SK-N-MC (cell line): ENCODE measurements around the gene DDX41.

Experiments used
- DNase-seq: peaks from one replicate; pipeline ENCODE4 v3.0.0-alpha.2; 2011; ENCODE audit warnings: low read depth, low spot score
- H3K27ac ChIP-seq: fragments of 200-600 bp; sonication (generic); 2 replicates; pipeline ENCODE4 v1.5.1; 2016; ENCODE audit warnings: mixed run types
- H3K36me3 ChIP-seq: fragments of 200-600 bp; sonication (generic); 2 replicates; pipeline ENCODE4 v1.6.1; 2017; ENCODE audit warnings: antibody characterized with exemption, low read length, mixed read lengths; ENCODE audit not compliant: insufficient read depth
- H3K4me3 ChIP-seq: fragments of 200-600 bp; sonication (generic); 2 replicates; pipeline ENCODE4 v1.5.1; 2016
- H3K9ac ChIP-seq: fragments of 200-600 bp; sonication (generic); 2 replicates; pipeline ENCODE4 v1.8.0; 2017; ENCODE audit warnings: mixed run types, mixed read lengths; ENCODE audit not compliant: insufficient read length
- H3K9me3 ChIP-seq: fragments of 200-600 bp; sonication (generic); 2 replicates; pipeline ENCODE4 v1.6.1; 2017; ENCODE audit warnings: low read depth, mild to moderate bottlenecking, antibody characterized with exemption, low read length, moderate library complexity, mixed read lengths
- EZH2 ChIP-seq: fragments of 200-600 bp; sonication (generic); IDR thresholded peaks from one replicate; pipeline ENCODE4 v1.6.1; 2017; ENCODE audit warnings: antibody characterized with exemption
- FOXP2 ChIP-seq: optimal IDR thresholded peaks from 2 replicates; pipeline ENCODE3; 2011; ENCODE audit warnings: mild to moderate bottlenecking, moderate library complexity; ENCODE audit not compliant: insufficient read depth; ENCODE audit errors: extremely low read length, control extremely low read depth
- POLR2AphosphoS5 ChIP-seq: IDR thresholded peaks from 2 replicates; pipeline ENCODE4 v1.6.1; 2012; ENCODE audit warnings: mild to moderate bottlenecking, low read depth, low read length, borderline replicate concordance

The DDX41 gene

DNA sequence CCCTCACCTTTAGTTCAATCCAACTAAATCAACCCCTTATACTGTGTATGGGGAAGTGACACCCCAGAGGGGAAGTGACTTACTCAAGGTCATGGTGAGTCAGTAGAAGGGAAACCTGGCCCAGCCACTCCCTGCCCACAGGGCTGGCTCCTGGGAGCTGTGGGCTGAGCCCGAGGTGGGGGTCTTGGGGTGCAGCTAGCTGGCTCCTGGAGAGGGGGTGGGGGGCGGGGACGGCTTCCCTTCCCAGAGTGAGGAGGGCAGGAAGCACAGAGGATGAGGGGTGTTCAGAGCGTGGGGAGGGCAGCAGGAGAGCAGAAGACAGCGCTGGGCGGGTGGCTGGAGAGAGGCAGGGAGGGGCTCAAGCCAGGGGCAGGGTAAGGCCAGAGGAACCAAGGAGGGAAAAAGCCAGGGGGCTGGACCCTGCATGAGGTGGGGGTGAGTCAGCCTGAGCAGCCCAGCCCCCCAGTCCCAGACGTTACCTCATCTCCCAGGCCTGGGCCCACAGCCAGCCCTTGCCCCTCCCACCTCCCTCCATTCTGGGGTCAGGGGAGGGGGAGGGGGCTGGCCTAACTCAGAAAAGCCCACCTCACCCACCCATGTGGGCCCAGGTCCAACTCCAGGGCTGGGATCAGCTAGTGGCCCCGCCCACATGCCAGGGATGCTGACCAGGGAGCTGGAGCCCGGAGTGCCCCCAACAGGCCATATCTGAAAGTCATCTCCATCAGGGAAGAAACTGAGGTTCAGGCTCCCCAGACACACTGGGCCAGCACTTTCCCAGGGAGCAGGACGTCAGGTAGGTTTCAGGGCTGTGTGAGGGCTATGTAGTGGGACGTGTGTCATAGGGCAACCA lies 22.2 kb downstream of the DDX41 start:
- TF ChIP-seq EZH2 (no peak), POLR2AphosphoS5 (no peak), FOXP2 (no peak)
- peak overlapping the region; percentile 71; the same call in 1 of the 2 replicates for H3K27ac ChIP-seq
- peaks cover 18% of the 10 kb centered on the region; the same call in 1 of the 2 replicates for H3K36me3 ChIP-seq
- no peaks in the 10 kb centered on the region for H3K9me3 ChIP-seq
- H3K4me3 ChIP-seq, result no peak overlapping the region
- DNase-seq, result no peak
- H3K9ac ChIP-seq, result peak overlapping the region; percentile 14

DNA sequence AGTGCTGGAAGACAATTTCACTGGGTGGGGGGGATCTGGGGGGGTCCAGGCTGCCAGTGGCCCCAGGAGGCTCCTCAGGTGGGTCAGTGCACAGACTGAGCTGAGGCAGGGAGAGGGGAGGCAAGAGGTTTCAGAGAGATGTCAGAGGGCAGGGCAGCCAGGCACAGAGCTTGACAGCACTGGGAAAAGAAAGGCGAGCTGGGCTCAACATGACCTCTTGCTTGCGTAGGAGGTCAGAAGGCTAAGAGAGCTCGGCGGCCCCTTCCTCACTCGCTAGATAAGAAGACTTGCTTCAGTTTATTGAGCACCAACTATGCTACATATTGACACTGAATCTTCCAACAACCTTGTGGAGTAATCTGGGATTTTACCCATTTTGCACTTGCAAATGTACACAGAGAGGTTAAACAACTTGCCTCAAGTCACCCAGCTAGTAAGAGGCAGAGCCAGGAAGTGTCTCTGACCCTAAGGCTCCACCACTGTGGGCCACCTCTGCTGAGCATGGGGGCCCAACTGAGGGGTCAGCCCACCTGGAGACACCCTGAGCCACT lies 22.9 kb downstream of the DDX41 start:
- Histone ChIP-seq H3K36me3 (peaks cover 24% of the 10 kb centered on the region; the same call in 1 of the 2 replicates), H3K27ac (peak overlapping the region; percentile 71; the same call in 1 of the 2 replicates), H3K9ac (peak overlapping the region; percentile 14), H3K9me3 (no peaks in the 10 kb centered on the region), H3K4me3 (no peak overlapping the region)
- TF ChIP-seq EZH2 (no peak), POLR2AphosphoS5 (no peak), FOXP2 (no peak)
- DNase-seq, result no peak

DNA sequence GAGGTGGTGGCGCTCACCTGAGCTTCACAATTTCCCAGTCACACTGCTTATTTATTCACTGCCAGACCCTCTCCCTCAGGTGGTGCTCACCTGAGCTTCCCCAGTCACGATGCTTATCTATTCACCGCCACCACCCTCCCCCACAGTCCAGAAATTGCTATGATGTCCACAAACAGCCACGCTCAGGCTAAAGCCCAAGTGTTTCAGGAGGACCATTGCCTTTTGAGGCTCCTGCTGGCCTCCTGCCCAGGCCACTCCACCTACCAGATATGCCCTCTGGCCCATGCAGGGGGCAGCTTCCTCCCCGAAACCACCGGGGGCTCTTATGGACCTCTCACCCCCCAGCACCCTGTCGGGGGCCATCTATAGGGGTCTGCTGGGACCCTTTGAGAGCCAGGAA lies 23.9 kb downstream of the DDX41 start:
- Histone ChIP-seq H3K9ac (no peak overlapping the region), H3K36me3 (peaks cover 35% of the 10 kb centered on the region), H3K4me3 (no peak overlapping the region), H3K9me3 (no peaks in the 10 kb centered on the region), H3K27ac (no peak overlapping the region; the same call in 1 of the 2 replicates)
- no peak for DNase-seq
- TF ChIP-seq FOXP2 (no peak), POLR2AphosphoS5 (no peak), EZH2 (no peak)

DNA sequence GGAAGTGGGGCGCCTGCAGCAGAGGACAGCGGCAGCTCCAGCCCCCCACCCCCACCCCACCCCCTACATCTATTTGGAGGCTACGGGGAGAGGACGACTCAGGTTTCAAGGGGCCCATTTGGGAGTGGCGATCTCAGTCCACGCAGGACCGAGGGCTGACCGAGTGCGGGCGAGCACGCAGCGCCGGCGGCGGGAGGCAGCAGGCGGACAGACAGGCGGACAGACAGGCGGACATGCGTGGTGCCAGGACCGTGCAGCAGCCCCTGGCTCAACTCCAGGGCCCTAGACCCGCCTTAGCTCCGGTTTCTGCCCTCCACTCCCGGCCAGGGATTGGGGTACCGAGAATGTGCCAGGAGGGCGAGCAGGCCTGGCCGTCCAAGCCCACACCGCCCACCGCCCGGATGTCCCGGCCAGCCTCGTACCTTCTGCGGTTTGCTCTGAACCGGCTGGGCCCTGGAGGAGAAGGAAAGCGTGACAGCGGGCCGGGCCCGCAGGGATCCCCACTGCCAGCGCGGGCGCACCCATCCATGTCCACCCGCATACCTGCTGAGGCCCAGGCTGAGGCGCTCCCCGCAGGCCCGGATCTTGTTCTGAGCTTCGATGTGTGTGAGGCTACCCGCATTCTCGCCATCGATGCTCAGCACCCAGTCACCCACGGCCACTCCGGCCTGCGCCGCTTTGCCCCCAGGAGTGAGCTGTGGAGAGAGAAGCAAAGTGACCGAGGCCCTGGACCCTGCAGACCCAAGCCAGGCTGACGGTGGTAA lies 24.6 kb downstream of the DDX41 start:
- H3K9ac ChIP-seq, result no peak overlapping the region
- no peaks in the 10 kb centered on the region for H3K9me3 ChIP-seq
- peak overlapping the region; percentile 46; the same call in 1 of the 2 replicates for H3K27ac ChIP-seq
- DNase-seq, result no peak
- no peak overlapping the region for H3K4me3 ChIP-seq
- peaks cover 41% of the 10 kb centered on the region for H3K36me3 ChIP-seq
- TF ChIP-seq FOXP2 (no peak), EZH2 (no peak), POLR2AphosphoS5 (no peak)

DNA sequence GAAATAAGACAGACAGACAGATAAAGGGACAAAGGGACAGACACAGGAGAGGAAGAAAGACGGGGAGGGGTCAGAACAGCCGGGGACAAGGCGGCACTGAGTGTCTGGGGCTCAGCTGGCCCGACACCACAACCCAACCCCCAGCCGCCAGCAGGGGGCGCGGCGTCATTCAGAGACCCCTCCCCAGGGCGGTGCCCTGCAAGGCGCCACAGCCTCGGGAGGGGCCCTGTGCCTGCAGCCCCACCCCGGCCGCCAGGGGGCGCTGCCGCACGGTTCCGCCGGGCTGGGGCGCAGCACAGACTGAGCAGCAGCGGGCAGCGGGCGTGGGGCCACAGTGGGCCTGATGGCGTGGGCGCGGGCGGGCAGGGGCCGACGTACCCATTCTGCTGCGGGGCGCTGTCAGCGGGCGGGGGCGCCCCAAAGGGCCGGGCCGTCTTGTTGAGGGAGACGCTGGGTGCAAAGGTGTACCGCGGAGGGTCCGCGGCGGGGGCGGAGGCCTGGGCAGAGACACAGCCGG lies 25.3 kb downstream of the DDX41 start:
- Histone ChIP-seq H3K9ac (peak overlapping the region; percentile 54), H3K4me3 (peak overlapping the region; percentile 74), H3K27ac (peak overlapping the region; percentile 91), H3K36me3 (peaks cover 43% of the 10 kb centered on the region), H3K9me3 (no peaks in the 10 kb centered on the region)
- DNase-seq, result no peak
- TF ChIP-seq FOXP2 (peak; percentile 66), POLR2AphosphoS5 (no peak; the same call in 1 of the 2 replicates)

DNA sequence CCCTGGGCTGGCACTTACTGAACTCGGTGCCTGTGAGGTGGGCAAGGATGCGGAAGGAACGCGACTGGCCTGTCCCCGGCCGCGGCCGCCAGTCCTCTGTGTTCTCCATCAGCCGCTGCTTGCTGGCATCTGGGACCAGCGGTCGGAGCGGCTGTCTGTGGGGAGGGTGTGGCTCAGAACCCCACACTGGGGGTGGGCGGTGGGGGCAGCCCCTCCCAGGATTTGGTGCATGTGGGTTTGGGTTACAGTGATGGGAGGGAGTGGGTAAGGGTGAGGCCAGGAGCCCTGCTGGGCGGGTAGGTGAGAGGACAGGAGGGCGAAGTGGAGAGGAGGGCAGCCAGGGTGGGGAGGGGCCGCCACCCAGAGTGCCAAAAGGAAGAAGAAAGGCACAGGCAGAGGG lies 25.8 kb downstream of the DDX41 start:
- Histone ChIP-seq H3K27ac (peak overlapping the region; percentile 91), H3K4me3 (peak overlapping the region; percentile 74), H3K9me3 (no peaks in the 10 kb centered on the region), H3K9ac (peak overlapping the region; percentile 54), H3K36me3 (peaks cover 48% of the 10 kb centered on the region)
- DNase-seq, result no peak
- TF ChIP-seq POLR2AphosphoS5 (no peak), FOXP2 (no peak), EZH2 (no peak)

DNA sequence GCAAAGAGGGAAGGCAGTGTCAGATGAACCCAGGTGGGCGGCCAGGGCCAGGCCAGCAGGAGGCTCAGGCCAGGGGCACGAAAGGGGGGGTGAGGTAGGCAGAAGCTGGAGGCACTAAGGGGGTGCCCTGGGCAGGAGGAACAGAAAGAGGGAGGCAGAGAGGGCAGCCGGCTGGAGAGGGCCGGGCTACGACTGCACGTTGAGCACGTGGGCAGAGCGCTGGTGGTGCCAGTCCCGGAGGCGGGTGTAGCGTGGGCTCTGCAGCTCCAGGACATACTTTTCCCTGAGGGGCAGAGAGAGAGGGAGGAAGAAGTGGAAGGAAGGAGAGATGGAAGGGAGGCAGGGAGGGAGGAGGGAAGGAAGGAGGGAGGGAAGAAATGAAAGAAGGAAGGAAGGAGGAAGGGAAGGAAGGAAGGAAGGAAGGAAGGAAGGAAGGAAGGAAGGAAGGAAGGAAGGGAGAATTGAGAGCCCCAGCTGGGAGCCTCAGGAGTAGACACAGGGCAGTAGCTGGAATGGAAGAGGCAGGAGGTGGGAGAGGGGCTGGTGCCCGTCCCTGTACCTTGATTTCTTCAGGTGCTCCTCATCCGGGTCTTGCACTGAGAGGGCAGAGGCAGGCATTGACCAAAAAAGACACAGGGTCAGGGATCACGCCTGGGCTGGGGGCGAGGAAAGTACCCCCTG lies 26.3 kb downstream of the DDX41 start:
- Histone ChIP-seq H3K9ac (peak overlapping the region; percentile 57), H3K27ac (peak overlapping the region; percentile 91), H3K9me3 (no peaks in the 10 kb centered on the region), H3K4me3 (peak overlapping the region; percentile 74), H3K36me3 (peaks cover 47% of the 10 kb centered on the region)
- DNase-seq, result peak; percentile 53
- TF ChIP-seq EZH2 (no peak), POLR2AphosphoS5 (peak; percentile 22; the same call in 1 of the 2 replicates)

DNA sequence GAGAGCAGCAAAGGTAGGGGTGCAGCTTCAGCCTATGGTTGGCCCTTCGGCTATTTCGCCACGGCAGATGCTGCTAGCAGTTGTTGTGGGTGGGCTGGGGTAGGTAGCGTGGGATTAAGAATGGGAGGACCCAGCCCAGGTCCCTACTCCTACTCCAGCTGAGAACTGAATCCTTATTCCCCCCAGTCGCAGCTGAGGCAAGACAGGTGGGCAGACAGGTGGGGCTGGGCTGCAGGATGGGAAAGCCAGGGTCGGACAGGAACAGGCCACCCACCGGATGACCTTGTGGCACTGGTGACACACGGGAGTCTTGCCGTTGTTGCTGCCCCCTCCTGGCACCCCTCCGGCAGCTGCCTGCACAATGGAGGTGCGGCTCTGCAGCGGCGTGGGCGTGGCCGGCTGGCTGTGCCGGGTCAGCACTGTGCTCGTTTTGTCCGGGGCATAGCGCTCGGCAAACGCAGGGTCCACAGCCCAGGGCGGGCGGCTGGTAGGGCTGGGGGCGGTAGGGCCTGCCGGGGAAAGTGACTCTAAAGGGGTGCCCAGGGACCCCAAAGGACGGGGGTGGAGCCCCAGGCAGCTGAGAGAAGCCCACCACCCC lies 27.5 kb downstream of the DDX41 start:
- TF ChIP-seq FOXP2 (no peak), POLR2AphosphoS5 (no peak), EZH2 (no peak)
- Histone ChIP-seq H3K4me3 (no peak overlapping the region; the same call in 1 of the 2 replicates), H3K36me3 (peaks cover 45% of the 10 kb centered on the region), H3K27ac (no peak overlapping the region), H3K9ac (no peak overlapping the region), H3K9me3 (no peaks in the 10 kb centered on the region)
- no peak for DNase-seq
